Smooth muscle cell of the brain vasculature (primary cell): Measurements from ENCODE around the gene FSD1.

ENCODE experiments used
- DNase-seq: peaks from one replicate; pipeline ENCODE4 v3.0.0-alpha.2; 2012; ENCODE audit warnings: low read depth, low spot score

Gene FSD1

GRCh38 chr19:4365341-4365740 is 60.9 kb downstream of the FSD1 start:
- no peak for DNase-seq

GRCh38 chr19:4365791-4366665 is 61.6 kb downstream of the FSD1 start:
- no peak for DNase-seq

- DNase-seq: no peak
Measured at GRCh38 chr19:4366666-4367335, 62.4 kb downstream of the FSD1 start.

- DNase-seq: no peak
Measured at GRCh38 chr19:4367336-4367723, 62.9 kb downstream of the FSD1 start.

GRCh38 chr19:4367781-4368127 is 63.4 kb downstream of the FSD1 start:
- no peak for DNase-seq

- DNase-seq: no peak
Measured at GRCh38 chr19:4368128-4368820, 63.9 kb downstream of the FSD1 start.

GRCh38 chr19:4369109-4369887 is 64.9 kb downstream of the FSD1 start:
- DNase-seq: no peak

- DNase-seq: no peak
Measured at GRCh38 chr19:4369888-4370260, 65.5 kb downstream of the FSD1 start.

- DNase-seq: no peak
Measured at GRCh38 chr19:4370418-4371041, 66.1 kb downstream of the FSD1 start.

GRCh38 chr19:4371247-4372164 is 67.1 kb downstream of the FSD1 start:
- DNase-seq: no peak

- DNase-seq: no peak
Measured at GRCh38 chr19:4372165-4373012, 68.0 kb downstream of the FSD1 start.

- DNase-seq: no peak
Measured at GRCh38 chr19:4373013-4373367, 68.6 kb downstream of the FSD1 start.
